HG02588 (cell line): ENCODE results near the gene SMPD2.

Experiments used
- ATAC-seq: cut with Tn5 transposase; IDR thresholded peaks from one replicate; pipeline ENCODE4 v1.9.1; 2021; ENCODE audit warnings: mild to moderate bottlenecking, moderate library complexity; ENCODE audit not compliant: unreplicated experiment

SMPD2 gene, protein sequence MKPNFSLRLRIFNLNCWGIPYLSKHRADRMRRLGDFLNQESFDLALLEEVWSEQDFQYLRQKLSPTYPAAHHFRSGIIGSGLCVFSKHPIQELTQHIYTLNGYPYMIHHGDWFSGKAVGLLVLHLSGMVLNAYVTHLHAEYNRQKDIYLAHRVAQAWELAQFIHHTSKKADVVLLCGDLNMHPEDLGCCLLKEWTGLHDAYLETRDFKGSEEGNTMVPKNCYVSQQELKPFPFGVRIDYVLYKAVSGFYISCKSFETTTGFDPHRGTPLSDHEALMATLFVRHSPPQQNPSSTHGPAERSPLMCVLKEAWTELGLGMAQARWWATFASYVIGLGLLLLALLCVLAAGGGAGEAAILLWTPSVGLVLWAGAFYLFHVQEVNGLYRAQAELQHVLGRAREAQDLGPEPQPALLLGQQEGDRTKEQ

DNA sequence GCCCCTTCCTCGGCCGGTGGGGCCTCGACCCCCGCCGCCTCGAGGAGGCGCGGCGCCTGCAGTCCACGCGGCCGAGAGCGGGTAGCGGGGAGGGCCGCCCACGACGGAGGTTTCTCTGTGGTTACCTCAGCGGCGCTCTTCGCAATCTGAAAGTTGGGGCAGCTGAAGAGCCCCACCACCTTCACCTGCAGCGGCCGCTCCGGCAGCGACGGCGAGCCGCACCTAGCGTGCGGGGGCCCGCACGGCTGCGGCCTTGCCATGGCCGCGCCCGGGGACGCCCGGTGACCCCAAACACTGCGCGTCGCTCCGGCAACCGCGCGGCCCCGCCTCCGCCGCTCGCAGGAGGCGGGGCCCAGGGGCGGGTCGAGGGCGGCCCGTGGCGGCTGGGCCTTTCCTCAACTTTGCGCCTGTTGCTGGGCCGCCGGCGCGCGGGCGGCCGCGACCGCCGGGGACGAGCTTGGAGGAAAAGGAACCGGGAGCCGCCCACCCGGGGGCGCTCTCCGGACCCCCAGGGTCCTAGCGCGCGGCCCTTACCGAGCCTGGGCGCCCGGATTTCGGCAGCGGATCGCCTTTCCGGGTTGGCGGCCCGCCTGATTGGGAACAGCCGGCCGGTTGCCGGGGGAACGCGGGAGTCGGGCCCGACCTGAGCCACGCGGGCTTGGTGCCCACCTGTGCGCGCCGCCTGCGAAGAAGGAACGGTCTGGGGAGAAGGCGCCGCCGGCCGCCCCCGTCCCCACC, at the start of gene SMPD2, which contains the start of gene PPIL6:
Gene SMPD2 (plus strand): TSS at position 394 of the 738 bp plus-strand sequence. CDS start 398 bp downstream, outside the sequence.
Gene PPIL6 (minus strand): TSS at position 298 of the 738 bp plus-strand sequence. CDS start 38 bp downstream, at position 260.
- ATAC-seq: peak; percentile 89

DNA sequence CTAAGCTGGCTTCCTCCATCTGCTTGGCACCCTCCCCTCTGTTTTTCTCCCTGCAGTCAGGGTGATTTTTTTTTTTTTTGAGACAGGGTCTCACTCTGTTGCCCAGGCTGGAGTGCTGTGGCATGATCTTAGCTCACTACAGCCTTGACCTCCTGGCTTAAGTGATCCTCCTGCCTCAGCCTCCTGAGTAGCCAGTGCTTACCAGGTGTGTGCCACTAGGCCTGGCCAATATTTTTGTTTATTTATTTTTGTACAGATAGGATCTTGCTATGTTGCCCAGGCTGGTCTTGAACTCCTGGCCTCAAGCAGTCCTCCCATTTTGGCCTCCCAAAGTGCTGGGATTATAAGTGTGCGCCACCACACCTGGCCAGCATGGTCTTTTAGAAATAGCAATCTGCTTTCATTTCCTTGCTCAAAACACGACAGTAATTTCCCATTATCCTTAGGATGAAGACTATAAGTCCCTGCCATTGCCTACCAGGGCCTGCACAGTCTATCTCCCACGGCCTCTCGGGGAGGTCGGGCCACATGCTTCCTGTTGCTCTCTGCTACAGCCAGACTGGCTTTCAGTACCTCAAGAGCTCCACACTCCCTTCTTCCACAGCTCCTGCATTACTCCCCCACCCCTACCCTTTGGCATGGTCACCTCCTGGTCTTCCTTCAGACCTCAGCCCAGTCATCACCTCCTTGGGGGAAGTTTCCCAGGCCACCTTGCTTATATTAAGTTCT, 47.2 kb upstream of the SMPD2 start:
- ATAC-seq: no peak

DNA sequence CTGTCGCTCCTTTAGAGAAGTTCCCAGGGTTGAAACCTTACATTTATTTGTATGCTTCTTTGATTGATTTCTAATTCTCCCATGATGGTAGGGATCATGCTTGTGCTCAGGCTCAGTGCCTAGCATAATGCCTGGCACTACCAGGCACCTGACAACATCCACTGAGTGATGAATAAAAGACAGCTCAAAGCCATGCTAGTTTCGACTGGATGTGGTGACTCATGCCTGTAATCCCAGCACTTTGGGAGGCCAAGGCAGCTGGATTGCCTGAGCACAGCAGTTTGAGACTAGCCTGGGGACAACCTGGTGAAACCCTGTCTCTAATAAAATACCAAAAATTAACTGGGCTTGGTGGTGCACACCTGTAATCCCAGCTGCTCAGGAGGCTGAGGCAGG, 46.6 kb upstream of the SMPD2 start:
- no peak for ATAC-seq

DNA sequence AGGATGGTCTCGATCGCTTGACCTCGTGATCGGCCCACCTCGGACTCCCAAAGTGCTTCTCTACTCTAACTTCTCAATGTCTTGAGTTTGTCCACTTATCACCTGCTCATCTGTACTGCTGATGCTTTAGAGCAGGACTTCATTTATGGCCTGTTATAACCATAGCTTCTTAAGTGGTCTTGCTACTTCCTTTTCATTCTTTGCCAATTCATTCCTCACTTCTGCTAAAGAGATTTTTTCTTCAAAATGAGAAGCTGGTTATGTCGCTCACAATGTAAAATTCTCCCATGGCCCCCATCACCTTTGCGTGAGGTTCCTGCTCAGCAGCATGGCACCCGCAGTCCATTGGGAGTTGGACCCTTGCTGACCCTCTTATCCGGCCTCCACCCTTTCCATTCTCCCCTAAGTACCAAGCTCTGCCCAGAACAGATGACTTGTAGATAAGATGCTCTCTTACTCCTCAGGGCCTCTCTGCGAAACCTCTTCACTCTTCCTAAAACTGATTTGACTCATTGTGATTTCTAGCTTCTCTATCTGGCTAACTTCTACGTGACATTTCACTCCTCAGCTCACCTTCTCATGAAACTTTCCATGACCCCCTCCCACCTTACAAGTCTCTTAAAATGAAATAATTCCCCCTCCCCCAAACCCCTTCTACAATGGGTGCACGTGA, 44.3 kb upstream of the SMPD2 start:
- no peak for ATAC-seq

DNA sequence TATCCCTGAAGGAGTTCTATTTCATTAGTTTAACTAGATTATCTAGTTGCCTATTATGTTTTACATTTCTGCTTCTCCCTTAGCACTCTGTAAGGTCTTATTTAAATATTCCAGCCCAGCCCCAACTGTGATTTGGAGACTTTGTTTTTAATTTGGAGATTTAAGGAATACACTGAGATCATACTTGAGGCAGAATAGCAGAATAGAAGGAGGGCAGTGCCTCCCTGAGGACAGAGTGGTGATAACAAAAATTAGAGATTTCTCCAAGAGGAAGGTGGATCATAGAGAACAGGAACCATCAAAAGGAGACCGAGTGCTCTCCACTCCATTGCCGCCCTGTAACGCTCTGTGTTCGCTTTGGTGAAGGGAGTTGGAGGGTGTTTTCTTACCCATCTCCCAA, 43.5 kb upstream of the SMPD2 start:
- no peak for ATAC-seq

DNA sequence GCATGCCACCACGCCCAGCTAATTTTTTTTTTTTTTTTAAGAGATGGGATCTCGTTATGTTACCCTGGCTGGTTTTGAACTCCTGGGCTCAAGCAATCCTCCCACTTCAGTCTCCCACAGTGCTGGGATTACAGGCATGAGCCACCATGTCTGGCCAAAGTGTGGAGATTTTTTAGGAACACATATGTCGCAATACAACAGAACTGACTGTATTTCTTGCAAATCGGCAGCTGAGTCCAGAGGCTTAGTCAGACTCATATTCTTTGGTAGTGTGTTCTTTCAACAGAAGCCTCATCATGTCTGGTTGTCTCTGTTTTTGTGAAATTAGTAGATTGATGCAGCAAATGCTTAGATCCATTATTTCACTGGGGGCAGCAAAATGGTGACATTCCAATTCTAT, 34.3 kb upstream of the SMPD2 start:
- ATAC-seq: no peak

DNA sequence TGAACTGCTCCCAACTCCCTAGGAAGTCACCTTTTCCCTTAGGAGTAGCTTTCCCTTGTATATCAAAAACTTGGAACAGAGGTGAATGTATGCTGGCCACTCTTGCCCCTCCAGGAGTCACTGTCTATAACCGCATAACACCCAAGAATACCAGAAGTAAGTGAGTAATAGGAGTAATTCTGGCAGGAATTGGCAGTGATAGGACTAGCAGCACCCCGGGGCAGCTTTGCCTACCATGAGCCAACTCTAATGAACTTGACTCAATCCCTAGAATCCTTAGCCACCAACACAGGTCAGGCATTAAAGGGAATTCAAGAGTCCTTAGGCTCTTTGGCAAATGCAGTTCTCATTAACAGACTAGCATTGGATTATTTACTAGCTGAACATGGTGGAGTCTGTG, 29.5 kb upstream of the SMPD2 start:
- ATAC-seq: no peak

DNA sequence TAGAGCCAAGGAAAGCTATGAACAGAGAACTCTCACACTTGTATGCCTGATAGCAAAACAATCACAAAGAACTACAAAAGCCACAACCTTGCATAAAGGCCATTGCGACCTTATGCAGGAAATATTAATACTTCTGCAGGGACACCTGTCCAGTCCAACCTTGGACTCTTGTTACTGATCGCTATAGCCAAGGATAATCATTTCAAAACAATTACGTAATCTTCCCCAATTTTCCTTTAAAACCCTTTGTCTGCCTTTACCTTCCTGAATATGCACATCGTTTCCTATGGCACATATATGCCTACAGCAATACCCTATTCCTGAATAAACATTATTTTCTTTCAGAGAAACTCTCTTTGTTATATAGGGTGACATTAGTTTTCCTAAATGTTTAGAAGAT, 22.9 kb upstream of the SMPD2 start:
- ATAC-seq: no peak

DNA sequence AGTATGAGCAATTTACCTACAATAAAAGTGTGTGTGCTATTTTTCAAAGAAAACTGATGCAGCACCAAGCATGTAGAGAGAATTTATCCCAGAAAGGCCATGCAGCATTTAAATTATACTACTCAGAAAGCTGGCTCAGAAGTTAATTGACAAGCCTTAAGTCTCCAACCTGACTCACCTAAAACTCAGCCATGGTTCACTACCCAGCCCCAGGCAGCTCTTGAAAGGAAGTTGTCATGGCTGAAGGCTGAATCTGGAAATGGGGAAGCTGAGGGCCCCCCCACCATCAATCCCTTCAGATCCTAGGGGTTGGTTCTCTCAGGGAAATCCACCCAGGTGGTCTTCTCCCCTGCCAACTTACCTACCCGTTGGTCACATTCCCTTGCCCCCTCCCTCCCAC, 19.8 kb upstream of the SMPD2 start:
- no peak for ATAC-seq

DNA sequence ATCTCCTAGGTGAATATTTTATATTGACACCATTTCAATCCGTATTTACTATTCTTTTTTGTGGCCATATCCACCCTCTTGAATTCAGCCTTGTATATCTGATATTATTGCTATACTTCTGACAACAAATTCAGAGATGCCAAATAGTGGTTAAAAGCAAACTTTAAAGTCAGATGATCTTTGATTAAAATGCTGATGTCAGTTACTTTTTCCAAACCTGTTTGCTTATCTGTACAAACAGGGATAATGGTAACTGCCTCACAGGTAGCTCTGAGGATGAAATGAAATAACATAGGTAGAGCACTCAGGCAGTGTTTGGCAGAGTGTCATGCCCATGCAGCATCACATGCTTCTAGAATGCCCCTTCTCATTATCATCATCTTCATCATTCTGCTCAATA, 19.3 kb upstream of the SMPD2 start:
- no peak for ATAC-seq

DNA sequence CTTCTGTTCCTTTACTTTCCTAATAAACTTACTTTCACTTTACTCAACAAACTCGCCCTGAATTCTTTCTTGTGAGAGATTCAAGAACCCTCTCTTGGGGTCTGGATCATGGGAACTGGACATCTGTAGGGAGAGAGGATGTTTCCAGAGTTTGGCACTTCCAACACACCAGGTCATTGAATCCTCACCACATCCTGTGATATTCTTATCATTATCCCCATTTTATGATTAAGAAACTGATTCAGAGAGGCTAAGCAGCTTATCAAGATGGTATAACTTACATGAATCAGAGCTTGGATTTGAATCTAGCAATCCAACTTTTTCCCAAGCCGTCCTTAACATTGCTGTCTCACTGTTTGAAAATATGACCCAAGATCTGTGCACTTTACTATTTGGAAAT, 15.6 kb upstream of the SMPD2 start:
- no peak for ATAC-seq

DNA sequence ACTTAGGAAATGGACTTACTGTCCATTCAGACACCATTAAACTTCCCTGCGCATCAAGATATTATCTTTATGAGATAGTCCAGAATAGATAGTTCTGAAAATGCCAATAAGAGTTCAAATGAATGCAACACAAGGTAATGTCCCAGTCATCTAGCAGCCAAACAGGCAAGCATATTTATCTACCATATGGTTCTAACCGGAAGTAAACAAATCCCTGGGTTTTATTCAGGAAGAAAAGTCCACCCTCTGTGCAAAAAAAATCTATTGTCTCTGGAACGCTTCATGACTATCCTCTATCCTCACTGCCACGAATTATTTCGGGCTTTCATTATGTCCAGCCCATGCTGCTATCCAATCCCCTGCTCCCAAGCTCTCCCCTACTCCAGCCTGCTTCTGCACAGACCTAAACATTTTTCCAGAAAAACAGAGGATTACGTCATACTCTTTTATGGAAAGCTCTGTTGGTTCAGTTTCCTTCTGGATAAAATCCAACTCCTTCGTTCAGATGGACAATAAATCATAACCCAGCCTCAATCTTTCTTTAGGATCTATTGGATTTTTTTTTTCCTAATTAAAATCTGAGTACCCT, 11.5 kb upstream of the SMPD2 start:
- no peak for ATAC-seq

DNA sequence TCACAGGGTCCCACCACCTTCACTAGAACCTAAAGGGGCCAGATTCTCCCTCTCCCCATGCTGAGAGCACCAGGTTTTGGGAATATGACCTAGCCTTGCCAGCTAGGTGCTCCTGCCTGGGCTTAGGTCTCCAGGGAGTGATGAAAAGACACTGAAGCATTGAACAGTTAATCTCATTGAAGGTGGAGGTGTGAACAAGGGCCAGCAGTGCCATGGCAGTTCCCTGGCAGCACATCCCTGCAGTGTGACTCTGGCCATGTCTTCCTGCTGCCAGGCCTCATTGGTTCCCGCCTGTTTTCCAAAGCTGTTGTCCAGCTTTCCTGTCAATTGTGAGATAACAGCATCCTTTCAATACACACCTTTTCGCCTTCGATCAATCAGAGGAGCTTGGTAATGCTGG, 11.0 kb upstream of the SMPD2 start:
- no peak for ATAC-seq

DNA sequence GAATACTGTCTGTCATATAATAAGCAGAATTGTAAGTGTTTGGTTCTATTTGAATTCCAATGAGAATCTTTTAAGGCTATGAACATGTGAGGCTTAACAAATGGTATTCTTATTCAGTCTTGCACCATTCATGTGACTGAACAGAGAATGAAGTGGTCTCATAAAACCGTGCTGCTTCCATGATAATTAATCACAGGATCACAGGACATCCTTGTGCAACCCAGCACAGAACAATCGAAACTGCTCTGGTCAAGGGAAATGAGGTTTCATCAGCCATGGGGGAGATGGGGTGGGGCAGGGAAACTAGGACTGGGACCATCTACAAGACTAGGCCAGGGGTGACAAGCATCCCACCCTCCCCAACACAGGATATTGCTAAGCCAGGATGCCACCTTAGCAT, 6.1 kb upstream of the SMPD2 start:
- no peak for ATAC-seq

DNA sequence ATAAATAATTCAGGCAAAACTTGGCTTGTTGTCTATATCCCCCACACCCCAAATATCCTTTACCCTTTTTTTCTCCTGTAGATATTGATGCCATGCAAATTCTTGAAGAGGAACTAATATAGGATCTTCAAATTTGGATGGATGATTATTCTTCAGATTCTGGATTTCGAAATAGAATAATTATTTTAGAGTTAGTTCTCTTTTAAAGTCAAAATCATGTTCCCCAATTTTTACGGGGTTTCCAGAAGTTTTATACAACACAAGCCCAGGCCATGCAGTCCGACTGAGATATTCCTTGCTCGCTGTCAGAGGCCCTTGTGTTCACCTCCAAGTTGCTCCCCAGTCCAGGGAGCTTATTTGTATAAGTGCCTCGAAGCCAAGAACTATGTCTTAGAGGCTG, 4.5 kb upstream of the SMPD2 start:
- no peak for ATAC-seq

DNA sequence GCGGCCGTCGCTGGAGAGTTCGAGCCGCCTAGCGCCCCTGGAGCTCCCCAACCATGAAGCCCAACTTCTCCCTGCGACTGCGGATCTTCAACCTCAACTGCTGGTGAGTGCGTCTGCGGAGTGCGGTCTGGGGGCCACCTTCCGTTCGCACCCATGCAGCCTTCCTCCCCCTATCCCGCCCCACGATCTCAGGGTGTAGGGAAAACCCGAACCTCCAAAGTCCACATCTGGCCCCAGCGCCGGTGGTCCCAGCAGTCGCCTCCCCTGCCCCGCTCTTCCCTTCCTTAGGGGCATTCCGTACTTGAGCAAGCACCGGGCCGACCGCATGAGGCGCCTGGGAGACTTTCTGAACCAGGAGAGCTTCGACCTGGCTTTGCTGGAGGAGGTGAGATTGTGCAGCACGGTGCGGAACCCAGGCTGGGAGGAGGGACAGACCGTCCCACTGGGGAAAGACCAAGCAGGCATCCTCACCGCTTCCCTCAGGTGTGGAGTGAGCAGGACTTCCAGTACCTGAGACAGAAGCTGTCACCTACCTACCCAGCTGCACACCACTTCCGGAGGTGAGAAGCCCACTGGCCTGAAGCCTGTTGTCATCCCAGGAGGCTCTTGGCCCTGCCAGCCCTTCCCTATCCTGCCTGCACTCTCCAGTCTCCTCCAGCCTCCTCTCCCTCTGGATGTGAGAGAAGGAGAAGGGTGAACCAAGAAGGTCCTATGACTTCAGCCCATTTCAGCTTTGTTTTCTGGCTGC, 719 bp downstream of the SMPD2 start:
- ATAC-seq: peak; percentile 14

DNA sequence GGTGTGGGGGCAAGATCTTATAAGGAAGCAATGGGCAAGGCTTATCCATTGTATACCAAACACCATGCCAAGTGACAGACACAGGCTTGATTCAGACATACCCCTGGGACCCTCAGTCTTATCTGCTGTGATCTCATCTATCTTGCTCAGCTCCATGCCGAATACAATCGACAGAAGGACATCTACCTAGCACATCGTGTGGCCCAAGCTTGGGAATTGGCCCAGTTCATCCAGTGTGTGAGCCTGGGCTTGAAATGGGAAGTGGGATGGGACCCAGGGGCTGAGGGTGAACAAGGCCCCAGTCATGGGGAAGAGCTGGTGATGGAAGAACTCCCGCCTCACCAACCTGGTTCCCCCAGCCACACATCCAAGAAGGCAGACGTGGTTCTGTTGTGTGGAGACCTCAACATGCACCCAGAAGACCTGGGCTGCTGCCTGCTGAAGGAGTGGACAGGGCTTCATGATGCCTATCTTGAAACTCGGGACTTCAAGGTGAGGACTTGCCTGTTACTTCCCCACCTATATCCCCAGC, 1.9 kb downstream of the SMPD2 start:
- ATAC-seq: no peak

DNA sequence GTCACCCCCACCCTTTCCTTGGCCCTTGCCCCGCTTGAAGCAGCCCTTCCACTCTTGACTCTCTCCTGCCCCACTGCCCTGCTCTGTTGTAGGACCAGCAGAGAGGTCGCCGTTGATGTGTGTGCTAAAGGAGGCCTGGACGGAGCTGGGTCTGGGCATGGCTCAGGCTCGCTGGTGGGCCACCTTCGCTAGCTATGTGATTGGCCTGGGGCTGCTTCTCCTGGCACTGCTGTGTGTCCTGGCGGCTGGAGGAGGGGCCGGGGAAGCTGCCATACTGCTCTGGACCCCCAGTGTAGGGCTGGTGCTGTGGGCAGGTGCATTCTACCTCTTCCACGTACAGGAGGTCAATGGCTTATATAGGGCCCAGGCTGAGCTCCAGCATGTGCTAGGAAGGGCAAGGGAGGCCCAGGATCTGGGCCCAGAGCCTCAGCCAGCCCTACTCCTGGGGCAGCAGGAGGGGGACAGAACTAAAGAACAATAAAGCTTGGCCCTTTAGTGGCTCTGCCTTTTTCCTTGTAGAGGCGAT, 3.0 kb downstream of the SMPD2 start:
- no peak for ATAC-seq

DNA sequence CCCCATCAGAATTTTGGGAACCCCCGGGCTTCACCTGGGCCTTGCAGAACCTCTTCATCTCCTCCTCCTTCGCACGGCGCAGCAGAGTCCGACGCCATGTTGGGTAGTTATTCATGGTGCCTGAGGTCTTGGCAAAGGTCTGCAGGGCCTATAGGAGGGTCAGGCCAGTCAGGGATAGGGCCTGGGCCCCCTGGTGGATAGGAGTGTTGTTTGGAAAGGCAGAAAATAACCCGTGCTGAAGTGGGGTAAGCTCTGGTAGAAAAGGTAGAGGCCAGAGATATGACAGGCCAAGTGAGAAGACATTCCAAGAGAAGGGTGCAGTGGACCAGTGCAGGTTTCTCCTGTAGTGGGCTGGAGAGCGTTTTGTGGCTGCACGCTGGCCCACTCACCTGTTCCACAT, 4.9 kb downstream of the SMPD2 start:
- no peak for ATAC-seq
